Type B pancreatic cell (in vitro differentiated cells): ENCODE data around the gene CCDC146. TPM values are rescaled to one million over a fixed set of nuclear protein-coding genes. Genes with fewer than 3 reads are reported as not detected.

Experiments used
- DNase-seq: peaks from one replicate; pipeline ENCODE4 v3.0.0; 2021; ENCODE audit warnings: mixed read lengths; ENCODE audit not compliant: unreplicated experiment; ENCODE audit errors: extremely low spot score
- H3K27ac Mint-ChIP-seq: 2 replicates; pipeline ENCODE4 v1.8.0; 2021; ENCODE audit warnings: mild to moderate bottlenecking, mixed read lengths
- H3K27me3 Mint-ChIP-seq: 2 replicates; pipeline ENCODE4 v1.8.0; 2021; ENCODE audit warnings: mixed read lengths
- H3K36me3 Mint-ChIP-seq: 2 replicates; pipeline ENCODE4 v1.8.0; 2021; ENCODE audit warnings: mixed read lengths
- H3K4me1 Mint-ChIP-seq: one replicate; pipeline ENCODE4 v1.8.0; 2021; ENCODE audit warnings: mixed read lengths; ENCODE audit not compliant: unreplicated experiment
- H3K4me3 Mint-ChIP-seq: 2 replicates; pipeline ENCODE4 v1.8.0; 2021; ENCODE audit warnings: mild to moderate bottlenecking, mixed read lengths
- H3K9me3 Mint-ChIP-seq: 2 replicates; pipeline ENCODE4 v1.8.0; 2021; ENCODE audit warnings: mixed read lengths
- total RNA-seq: library from RNA; stranded (reverse); gene quantifications from 2 replicates; pipeline ENCODE4 v1.2.1, GENCODE V29; 2021; ENCODE audit warnings: low replicate concordance
- TF ChIP-seq, protein P1 (sequence below): fragments of 200-600 bp; sonication (generic); conservative IDR thresholded peaks from 2 replicates; pipeline ENCODE4 v1.5.0; 2021; ENCODE audit warnings: antibody characterized with exemption, mild to moderate bottlenecking

CCDC146 gene
- total RNA-seq, 1 donor from 2014 or later = 15.3 TPM

DNA sequence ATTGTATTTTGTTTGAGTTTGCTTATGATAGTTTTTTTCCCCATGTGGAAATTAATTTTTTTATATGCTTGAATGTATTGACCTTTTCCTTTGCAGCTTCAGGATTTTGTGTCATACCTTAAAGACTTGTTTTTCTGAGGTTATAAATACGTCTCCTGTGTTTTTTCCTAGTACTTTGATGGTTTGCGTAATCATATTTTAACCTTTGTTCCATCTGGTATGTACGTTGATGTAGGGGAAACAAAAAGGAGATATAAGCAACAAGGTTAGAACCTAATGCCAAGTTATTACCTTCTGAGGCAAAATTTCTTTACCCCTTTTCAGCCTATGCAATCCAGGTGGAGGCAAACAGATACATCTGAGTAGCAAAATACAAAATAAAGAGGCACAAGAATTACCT, 59.3 kb downstream of the CCDC146 start:
- Mint-ChIP-seq H3K4me1 (peaks cover 4% of the 10 kb centered on the region), H3K4me3 (no peak overlapping the region), H3K36me3 (no peaks in the 10 kb centered on the region), H3K27ac (no peak overlapping the region), H3K9me3 (peaks cover 5% of the 10 kb centered on the region), H3K27me3 (no peaks in the 10 kb centered on the region)
- DNase-seq = no peak
- TF ChIP-seq, protein P1, sequence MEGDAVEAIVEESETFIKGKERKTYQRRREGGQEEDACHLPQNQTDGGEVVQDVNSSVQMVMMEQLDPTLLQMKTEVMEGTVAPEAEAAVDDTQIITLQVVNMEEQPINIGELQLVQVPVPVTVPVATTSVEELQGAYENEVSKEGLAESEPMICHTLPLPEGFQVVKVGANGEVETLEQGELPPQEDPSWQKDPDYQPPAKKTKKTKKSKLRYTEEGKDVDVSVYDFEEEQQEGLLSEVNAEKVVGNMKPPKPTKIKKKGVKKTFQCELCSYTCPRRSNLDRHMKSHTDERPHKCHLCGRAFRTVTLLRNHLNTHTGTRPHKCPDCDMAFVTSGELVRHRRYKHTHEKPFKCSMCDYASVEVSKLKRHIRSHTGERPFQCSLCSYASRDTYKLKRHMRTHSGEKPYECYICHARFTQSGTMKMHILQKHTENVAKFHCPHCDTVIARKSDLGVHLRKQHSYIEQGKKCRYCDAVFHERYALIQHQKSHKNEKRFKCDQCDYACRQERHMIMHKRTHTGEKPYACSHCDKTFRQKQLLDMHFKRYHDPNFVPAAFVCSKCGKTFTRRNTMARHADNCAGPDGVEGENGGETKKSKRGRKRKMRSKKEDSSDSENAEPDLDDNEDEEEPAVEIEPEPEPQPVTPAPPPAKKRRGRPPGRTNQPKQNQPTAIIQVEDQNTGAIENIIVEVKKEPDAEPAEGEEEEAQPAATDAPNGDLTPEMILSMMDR = no peak

DNA sequence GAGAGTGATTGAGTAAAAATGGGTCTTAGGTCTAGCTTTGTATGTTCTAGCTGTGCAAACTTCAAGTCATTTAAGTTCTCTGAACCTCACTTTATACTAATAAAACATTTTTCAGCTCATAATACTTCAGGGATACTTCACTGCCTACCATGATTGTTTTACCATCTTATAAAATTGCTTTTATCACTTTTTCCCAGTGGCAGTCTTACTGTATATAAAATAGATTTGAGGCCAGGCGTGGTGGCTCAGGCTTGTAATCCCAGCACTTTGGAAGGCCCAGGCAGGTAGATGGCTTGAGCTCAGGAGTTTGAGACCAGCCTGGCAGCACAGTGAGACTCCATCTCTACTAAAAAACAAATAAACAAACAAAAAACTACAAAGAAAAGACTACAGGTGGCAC, 59.8 kb downstream of the CCDC146 start:
- H3K27me3 Mint-ChIP-seq = no peaks in the 10 kb centered on the region
- H3K4me1 Mint-ChIP-seq = peaks cover 4% of the 10 kb centered on the region
- peaks cover 5% of the 10 kb centered on the region for H3K9me3 Mint-ChIP-seq
- TF ChIP-seq, protein P1 = no peak
- no peak overlapping the region for H3K27ac Mint-ChIP-seq
- no peak overlapping the region for H3K4me3 Mint-ChIP-seq
- H3K36me3 Mint-ChIP-seq = no peaks in the 10 kb centered on the region
- DNase-seq = no peak

DNA sequence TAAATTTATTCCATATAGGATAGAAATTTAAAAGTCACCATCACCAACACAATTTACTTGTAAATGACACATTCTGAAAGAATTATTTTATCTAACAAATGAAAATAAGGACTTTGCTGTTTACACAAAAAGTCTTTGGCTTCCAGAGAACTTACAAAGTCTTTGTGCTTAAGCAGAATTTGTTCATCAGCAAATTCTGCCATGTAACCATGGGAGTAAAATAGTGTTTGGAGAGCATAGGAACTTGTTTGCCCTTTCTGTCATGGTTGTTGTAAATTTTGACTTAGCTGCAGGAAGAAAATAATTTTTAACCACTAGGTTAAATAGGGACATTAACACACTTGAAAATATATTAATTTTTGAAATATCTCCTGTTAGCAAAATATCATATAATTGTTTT, 62.0 kb downstream of the CCDC146 start:
- Mint-ChIP-seq H3K27ac (no peak overlapping the region), H3K27me3 (no peaks in the 10 kb centered on the region), H3K4me1 (no peaks in the 10 kb centered on the region), H3K36me3 (no peaks in the 10 kb centered on the region), H3K9me3 (peaks cover 5% of the 10 kb centered on the region), H3K4me3 (no peak overlapping the region)
- TF ChIP-seq, protein P1 = no peak
- no peak for DNase-seq

DNA sequence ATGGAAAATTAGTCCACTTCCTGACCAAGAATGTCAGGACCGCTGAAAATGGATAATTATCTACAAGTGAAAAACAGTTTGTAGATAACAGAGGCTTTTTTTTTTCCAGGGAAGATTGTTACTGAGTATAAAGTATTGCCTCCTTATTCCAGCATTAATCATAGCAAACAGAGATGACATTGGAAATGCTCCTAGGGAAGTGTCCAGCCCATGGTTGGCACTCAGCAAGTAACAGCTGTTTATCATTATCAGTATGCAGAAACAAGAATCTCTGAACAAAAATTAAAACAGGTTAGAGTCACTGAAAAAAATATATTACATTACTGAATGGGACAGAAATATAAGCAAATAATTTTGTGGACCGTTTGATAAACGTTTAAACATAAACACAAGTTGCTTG, 62.6 kb downstream of the CCDC146 start:
- DNase-seq = no peak
- H3K4me3 Mint-ChIP-seq = no peak overlapping the region
- H3K36me3 Mint-ChIP-seq = no peaks in the 10 kb centered on the region
- no peak overlapping the region for H3K27ac Mint-ChIP-seq
- peaks cover 5% of the 10 kb centered on the region for H3K9me3 Mint-ChIP-seq
- no peaks in the 10 kb centered on the region for H3K4me1 Mint-ChIP-seq
- TF ChIP-seq, protein P1 = no peak
- H3K27me3 Mint-ChIP-seq = no peaks in the 10 kb centered on the region

DNA sequence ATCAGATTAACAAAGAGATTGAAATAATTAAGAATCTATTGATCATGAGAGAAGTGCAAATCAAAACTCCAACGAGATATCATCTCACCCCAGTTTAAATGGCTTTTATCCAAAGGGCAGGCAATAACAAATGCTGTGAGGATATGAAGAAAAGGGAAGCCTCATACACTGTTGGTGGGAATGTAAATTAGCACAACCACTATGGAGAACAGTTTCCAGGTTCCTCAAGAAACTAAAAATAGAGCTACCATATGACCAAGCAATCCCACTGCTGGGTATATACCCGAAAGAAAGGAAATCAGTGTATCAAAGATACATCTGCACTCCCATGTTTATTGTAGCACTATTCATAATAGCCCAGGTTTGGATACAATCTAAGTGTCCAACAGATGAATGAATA, 63.5 kb downstream of the CCDC146 start:
- Mint-ChIP-seq H3K4me3 (no peak overlapping the region), H3K36me3 (no peaks in the 10 kb centered on the region), H3K4me1 (no peaks in the 10 kb centered on the region), H3K9me3 (peaks cover 4% of the 10 kb centered on the region), H3K27me3 (no peaks in the 10 kb centered on the region), H3K27ac (no peak overlapping the region)
- TF ChIP-seq, protein P1 = no peak
- DNase-seq = no peak

DNA sequence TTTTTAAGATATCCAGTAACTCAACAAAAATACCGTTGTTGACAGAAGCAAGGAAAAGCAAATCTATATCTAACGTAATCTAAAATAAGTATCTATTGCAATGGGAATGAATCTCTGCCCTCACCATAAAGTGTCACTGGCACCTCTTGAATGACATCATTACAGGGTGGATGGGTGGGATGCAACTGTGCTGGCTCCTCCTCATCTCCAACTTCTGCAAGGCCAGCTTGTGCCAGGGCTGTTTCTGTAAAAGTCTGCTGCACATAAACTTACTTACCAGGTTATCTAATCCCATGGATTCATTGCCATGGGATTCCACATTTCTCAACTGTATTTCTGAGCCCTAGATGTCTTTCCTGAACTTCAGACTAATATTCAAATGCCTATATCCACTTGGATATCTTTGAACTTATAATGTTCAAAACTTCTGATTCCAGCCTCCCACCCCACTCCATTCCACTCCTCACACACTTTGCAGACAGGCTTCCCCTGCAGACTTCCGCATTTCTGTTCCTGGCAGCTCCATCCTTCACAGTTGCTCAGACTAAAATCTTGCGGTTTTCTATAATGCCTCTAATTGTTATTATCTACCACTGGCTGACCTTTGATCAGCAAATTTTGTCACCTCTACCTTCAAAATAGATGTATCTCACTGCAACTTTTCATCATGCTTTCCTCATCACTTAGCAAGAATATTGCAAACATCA, 66.5 kb downstream of the CCDC146 start:
- TF ChIP-seq, protein P1 = no peak
- Mint-ChIP-seq H3K4me1 (no peaks in the 10 kb centered on the region), H3K27ac (no peak overlapping the region), H3K4me3 (no peak overlapping the region), H3K27me3 (no peaks in the 10 kb centered on the region), H3K9me3 (no peaks in the 10 kb centered on the region), H3K36me3 (no peaks in the 10 kb centered on the region)
- DNase-seq = no peak
